Amygdala (tissue), 56 donors: Measurements from ENCODE around the gene TATDN3.
"Not testable (repeated sequence)": the region's sequence is repeated elsewhere in the genome, so short reads cannot be mapped to it uniquely, and the experiment has no call there.

ENCODE experiments used
- DNase-seq, 56 donors: peaks; one replicate each; lab custom pipeline; 2025; lab: John Stamatoyannopoulos, UW

Gene TATDN3

DNA sequence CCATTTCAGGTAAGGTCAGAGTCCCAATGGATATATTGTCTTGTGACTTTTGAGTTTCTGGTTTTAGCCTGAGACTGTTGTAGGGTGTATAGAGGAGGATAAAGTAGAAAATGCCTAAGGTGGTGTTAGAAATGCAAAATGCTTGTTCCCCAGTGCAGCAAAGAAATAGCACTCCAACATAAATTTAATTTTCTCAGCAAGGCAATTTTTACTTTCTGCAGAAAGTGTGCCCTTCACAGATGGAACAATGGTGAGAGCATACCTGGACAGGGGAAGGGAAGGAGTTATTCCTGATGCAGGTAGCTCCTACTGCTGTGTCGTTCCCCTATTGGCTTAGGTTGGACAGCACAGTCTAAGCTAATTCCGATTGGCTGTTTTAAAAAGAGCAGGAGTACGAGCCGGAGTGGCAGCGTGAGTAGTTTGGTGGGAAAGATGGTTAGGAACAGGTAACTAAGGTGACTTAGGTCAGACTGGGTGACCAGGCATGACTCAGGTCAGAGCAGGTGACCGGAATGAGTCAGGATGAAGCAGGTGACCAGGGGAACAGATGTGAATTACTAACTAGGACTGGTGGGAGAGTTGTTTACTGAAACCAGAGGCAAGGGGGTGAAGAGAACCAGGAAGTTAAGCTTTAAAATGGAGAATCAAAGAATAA, 34.2 kb downstream of the TATDN3 start:
- DNase-seq, result no peak

DNA sequence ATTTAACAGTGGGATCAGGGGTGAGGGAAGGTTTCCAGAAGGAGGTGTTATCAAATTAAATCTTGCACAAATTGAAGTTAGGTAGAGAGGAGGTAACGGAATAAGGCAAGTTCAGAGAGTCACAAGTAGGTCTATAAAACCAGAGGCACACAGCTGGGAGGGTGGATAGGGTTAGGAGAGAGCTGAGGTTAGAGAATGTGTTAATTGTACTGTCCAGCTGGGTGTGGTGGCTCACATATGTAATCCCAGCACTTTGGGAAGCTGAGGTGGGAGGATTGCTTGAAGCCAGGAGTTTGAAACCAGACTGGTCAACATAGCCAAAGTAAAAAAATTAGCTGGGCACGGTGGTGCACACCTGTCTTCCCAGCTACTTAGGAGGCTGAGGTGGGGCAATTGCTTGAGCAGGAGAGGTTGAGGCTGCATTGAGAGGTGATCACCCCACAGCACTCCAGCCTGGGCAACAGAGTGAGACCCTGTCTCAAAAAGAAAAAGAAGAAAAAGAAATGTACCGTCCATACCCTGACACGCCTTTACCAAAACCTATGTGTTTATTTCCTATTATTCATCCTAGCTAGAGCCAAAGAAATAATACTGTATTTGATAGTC, 35.6 kb downstream of the TATDN3 start:
- DNase-seq, result no peak

DNA sequence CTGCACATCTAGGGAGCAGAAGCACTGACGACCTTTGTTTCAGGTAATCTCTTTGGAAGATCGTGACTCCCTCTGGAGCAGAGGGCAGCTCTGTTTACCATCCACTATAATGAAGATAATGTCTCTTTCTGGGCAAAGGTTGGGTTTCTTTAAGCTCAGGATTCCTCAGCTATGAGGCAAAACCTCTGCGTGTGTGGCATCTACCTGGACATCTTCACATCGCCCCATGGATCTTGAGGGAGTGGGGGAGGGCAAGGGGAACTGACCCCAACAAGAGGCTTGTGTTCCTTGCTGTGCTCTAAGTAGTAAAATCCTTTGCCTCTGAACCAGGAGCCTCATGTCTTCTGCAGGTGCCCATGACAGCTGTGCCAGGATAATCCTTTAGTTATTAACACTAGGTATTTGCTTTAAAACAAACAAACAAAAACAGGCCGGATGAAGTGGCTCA, 36.2 kb downstream of the TATDN3 start:
- DNase-seq, result no peak

DNA sequence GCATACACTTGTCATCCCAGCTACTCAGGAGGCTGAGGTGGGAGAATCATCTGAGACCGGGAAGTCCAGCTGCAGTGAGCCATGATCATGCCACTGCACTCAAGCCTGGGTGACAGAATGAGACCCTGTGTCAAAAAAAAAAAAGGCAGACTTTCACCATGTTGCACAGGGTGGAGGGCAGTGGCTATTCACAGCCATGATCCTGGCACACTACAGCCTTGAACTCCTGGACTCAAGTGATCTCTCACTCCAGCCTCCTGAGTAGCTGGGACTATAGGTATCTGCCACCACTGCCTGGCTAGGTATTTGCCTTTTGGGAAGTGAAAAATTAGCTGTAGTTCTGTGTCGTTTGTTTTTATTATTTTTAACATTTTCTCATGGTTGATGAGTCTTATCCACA, 36.7 kb downstream of the TATDN3 start:
- DNase-seq, result no peak

DNA sequence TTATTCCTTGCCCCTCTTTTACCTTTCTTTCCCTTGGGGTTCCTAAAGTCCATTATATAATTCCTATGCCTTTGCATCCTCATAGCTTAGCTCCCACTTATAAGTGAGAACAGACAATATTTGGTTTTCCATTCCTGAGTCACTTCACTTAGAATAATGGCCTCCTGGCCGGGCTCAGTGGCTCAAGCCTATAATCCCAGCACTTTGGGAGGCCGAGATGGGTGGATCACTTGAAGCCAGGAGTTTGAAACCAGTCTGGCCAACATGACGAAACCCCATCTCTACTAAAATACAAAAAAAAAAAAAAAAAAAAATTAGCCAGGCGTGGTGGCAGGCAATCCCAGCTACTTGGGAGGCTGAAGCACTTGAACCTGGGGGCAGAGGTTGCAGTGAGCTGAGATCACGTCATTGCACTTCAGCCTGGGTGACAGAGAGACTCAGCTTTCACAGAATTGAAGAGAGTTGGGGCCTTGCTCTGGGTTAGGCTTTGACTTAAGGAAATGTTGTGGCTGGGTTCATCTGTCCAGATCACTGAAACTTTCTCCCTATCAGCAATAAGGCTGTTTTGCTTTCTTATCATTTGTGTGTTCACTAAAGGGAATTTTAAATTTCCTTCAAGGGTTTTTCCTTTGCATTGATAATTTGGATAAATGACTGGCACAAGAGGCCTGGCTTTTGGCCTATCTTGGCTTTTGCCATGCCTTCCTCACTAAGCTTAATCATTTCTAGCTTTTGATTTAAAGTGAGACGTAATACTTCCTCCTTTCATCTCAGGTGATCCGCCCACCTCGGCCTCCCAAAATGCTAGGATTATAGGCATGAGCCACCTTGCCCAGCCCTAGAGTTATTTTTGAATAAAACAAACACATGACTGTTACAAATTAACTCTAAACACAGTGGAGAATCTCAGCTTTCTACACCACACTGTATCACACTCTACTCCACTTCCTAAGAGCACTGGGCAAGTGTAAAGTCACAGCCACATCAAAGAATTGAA, 41.8 kb downstream of the TATDN3 start:
- not testable (repeated sequence) for DNase-seq

DNA sequence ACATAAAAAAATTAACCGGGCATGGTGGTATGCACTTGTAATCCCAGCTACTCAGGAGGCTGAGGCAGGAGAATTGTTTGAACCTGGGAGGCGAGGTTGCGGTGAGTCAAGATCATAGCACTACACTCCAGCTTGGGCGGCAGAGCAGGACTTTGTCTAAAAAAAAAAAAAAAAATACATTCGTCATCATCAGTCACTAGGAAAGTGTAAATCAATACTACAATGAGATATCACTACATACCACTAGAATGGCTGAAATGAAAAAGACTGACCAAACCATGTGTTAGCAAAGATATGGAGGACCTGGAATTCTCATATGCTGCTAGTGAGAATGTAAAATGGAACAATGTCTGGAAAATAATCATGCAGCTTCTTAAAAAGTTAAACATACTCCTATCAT, 46.5 kb downstream of the TATDN3 start:
- no peak for DNase-seq

DNA sequence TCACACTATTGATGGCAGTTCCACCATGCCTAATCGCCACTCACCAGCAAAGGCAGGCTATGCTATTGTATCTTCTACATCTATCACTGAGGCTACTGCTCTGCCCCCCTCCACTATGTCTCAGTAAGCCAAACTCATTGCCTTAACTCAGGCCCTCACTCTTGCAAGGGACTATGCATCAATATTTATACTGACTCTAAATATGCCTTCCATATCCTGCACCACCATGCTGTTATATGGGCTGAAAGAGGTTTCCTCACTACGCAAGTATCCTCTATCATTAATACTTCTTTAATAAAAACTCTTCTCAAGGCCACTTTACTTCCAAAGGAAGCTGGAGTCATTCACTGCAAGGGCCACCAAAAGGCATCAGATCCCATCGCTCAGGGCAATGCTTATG, 52.8 kb downstream of the TATDN3 start:
- not testable (repeated sequence) for DNase-seq

DNA sequence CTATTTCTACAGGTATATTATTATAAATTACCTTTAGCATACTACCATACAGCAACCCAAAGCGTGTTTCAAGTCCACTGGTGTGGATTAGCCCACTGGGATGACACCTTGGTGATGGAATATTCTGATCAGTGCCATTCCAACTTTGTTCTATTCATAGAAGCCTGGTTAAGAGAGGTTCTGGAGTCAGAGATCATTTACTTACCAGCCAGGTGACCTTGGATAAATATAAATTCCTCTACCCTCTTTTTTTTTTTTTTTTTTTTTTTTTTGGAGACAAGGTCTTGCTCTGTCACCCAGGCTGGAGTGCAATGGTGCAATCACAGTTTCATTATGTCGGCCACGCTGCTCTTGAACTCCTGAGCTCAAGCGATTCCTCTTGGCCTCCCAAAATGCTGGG, 55.9 kb downstream of the TATDN3 start, which contains the start of gene SPATA45:
SPATA45 (minus strand) TSS at position 101 of the 400 bp plus-strand sequence. CDS start 11,500 bp downstream, outside the sequence.
- DNase-seq, result no peak

DNA sequence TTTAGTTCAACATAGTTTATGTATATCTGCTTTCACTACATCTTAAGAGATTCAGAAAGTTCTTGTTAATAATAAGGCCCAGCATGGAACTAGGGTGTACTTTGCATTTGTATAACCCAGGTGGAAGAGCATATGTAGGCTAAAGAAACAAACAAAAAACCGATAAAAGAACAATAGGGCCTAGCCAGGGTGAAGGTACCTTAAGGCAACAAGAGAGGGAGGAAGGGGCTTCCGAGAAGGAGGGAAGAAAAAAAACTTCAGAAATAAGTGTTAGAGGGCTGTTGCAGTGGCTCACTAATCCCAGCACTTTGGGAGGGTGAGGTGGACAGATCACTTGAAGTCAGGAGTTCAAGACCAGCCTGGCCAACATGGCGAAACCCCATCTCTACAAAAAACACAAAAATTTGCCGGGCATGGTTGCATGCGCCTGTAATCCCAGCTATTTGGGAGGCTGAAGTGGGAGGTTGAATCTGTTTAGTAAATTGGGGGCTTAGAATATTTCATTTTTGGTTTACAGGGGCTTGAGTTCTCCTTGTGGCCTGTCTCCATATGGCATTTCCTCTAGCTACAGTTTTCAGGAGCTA, 60.5 kb downstream of the TATDN3 start:
- DNase-seq, result no peak

DNA sequence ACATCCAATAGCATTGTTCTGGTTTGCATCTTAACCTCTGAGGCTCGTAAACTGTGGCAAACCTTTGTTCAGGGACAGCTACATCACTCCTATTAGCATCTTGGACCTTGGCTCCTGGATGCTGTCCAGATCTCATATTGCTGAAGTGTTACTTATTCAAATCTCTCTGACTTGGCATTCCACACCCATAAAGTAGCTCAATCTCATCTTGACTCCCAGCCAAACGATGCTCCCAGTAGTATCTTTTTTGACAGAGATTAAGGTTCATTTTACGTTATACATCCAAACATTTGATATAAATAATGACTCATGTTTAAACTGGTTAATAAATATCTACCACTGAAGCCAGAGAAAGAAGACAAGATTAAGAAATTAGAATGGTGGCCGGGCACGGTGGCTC, 62.0 kb downstream of the TATDN3 start:
- no peak for DNase-seq

DNA sequence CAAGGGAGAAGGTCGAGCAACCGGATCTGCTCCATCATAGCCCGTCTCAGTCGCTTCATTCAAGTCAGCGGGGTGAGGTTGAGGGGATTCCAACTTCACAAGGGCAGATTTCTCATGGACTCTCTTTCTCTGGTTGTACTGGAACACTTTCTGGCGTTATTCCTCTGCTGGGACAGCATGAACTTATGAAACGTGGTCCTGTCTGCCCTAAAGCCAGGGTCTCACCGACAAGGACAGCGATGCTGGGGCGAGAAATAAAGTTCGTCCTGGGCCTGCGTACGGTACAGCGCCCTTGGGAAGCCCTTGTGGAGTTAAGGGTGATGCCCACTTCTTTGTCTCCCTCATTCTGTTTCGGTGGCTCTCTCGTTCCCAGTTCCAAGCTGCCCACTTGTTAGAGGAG, 65.1 kb downstream of the TATDN3 start:
- DNase-seq, result no peak

DNA sequence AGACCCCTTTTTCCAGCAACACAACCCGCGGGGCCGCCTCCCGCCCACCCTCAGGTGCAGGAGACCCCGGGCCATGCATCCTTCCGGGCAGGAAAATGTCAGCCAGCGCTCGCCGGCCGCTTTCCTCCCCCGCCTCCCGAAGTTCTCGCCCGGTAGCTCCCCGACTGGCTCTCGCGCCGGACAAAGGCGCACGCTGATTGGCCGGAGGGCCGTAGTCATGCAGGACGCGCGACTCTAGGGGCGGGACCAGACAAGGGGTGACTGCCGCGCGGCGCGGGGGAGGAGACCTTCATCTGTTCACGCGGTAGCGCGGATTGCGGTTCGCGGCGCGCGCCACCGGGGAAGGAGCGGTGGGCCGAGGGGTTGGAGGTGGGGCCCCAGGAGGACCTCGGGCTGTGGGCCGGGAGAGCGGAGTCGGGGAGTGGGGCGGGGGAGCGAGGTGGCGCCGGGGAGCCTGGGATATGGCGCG, 66.3 kb downstream of the TATDN3 start, which contains the start of gene FLVCR1:
FLVCR1 (plus strand) TSS at position 284 of the 469 bp plus-strand sequence; CDS start at position 462, 178 bp downstream.
- DNase-seq, result peak; percentile 54 to 98 (median 93)

DNA sequence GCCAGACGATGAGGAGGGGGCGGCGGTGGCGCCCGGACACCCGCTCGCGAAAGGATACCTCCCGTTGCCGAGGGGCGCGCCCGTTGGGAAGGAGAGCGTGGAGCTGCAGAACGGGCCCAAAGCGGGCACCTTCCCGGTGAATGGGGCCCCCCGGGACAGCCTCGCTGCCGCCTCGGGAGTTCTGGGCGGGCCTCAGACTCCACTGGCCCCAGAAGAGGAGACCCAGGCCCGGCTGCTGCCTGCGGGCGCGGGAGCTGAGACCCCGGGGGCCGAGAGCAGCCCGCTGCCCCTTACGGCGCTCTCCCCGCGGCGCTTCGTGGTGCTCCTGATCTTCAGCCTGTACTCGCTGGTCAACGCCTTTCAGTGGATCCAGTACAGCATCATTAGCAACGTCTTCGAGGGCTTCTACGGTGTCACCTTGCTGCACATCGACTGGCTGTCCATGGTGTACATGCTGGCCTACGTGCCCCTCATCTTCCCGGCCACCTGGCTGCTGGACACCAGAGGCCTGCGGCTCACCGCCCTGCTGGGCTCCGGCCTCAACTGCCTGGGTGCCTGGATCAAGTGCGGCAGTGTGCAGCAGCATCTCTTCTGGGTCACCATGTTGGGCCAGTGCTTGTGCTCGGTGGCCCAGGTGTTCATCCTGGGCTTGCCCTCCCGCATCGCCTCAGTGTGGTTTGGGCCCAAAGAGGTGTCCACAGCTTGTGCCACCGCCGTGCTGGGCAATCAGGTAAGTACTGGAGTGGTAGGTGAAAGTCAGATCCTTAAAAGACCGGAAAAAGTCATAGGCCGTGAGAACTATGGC, 67.0 kb downstream of the TATDN3 start:
- peak in 35 of 56 donors; percentile 4 to 70 (median 32) for DNase-seq

DNA sequence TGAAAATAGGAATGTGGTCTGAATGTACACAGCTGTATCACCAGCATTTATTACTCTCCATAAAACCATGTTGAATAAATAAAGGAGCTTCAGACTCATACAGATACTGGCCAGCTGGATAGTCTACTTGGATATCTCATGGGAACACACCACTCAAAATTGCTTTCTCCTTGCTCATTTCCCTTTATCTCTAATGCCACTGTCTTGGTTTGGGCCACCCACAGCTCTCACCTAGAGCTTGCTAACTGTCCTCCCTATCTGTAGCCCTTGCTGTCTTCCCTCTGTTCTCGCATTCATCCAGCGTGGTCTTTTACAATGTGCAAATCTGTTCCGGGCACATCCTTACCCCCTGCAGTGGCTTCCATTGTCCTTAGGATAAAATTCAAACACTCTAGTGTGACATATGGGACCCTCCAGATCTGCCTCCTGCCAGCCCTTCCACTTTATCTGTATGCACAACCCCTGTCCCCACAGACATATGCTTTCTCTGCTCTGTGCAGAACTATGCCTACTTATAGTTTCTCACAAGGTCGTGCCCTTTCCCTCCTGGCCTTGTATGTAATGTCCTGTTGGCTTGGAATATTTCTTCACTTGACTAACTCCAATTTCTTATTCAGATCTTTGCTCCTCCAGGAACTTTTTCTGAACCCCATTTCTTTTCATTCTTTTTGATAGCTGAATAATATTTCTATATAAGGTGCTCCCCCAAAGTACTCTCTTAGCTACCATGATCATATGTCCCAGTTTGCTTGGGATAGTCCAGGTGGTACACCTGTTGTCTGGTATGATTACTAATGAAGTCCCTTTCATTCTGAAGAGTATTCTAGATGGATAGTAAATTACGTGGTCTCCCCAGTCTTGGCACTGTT, 69.3 kb downstream of the TATDN3 start:
- no peak for DNase-seq

DNA sequence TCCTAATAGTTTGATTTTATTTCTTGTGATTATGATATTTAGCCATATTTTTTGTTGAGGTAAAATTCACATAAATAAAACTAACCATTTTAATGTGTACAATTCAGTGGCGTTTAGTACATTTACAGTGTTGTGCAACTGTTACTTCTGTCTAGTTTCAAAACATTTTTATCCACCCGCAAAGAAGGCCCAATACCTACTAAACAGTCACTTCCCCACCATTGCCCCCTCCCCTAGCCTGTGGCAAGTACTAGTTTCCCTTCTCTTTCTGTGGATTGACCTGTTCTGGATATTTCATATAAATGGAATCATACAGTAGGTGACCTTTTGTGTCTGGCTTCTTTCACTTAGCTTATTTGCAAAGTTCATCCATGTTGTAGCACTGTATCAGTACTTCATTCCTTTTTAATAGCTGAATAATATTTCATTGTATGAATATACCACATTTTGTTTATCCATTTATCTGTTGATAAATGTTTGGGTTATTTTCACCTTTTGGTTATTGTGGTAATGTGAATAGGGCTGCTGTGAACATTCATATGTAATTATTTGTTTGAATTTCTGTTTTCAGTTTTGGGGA, 70.5 kb downstream of the TATDN3 start:
- no peak for DNase-seq

DNA sequence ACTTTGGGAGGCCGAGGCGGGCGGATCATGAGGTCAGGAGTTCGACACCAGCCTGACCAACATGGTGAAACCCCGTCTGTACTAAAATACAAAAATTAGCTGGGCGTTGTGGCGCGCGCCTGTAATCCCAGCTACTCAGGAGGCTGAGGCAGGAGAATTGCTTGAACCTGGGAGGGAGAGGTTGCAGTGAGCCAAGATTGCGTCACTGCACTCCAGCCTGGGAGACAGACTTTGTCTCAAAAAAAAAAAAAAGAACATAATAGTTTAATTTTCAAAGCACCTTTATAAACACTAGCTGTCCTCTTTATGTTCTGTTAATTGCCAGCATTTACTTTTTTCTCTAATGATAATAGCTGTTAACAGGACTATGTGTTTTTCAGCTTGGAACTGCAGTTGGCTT, 71.7 kb downstream of the TATDN3 start:
- DNase-seq, result not testable (repeated sequence)

DNA sequence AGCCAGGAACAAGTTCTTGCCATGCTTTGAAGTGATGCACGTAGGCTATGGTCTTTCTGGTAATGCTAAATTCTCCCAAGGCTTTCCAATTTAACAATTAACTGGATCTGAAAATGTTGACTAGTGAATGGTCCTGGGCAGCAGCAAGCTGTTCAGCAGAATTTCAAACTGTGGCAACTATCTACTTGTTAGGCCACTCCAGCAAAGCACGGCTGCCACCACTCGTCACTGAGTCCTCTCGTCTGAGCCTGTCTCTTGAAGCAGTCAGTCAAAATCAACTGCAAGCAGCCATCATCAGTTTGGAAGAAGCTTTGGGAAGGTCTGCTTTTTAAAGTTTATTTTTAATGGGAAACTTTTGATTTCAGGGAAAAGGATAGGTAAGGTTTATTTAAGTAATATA, 72.5 kb downstream of the TATDN3 start:
- peak in 3 of 56 donors; percentile 2 to 12 (median 10) for DNase-seq
